Neural cell (in vitro differentiated cells): ENCODE measurements around the gene MVK. TPM values are rescaled to one million over a fixed set of nuclear protein-coding genes. Genes with fewer than 3 reads are reported as not detected.

Experiments used
- H2AFZ ChIP-seq: fragments of 200-600, 300-800 bp; sonication (generic), shearing (Covaris generic); 2 replicates; pipeline ENCODE4 v1.6.0; 2014; ENCODE audit warnings: low read depth, mild to moderate bottlenecking, antibody characterized with exemption, low read length, moderate library complexity
- H3F3A ChIP-seq: fragments of 200-600 bp; shearing (Covaris generic); 2 replicates; pipeline ENCODE4 v1.6.1; 2016; ENCODE audit warnings: mild to moderate bottlenecking, moderate library complexity, mixed read lengths, antibody characterized with exemption, low read length; ENCODE audit not compliant: insufficient read depth, poor library complexity, severe bottlenecking
- H3K27ac ChIP-seq: fragments of 200-600, 300-800 bp; sonication (generic), shearing (Covaris generic); 2 replicates; pipeline ENCODE4 v1.5.1; 2014; ENCODE audit warnings: mild to moderate bottlenecking, low read length, moderate library complexity
- H3K27me3 ChIP-seq: fragments of 300-800, 200-600 bp; sonication (generic), shearing (Covaris generic); 2 replicates; pipeline ENCODE4 v1.6.0; 2014; ENCODE audit warnings: mild to moderate bottlenecking, low read depth, low read length, moderate library complexity; ENCODE audit not compliant: insufficient read depth
- H3K36me3 ChIP-seq: fragments of 300-800, 200-600 bp; sonication (generic), shearing (Covaris generic); 2 replicates; pipeline ENCODE4 v1.5.1; 2014; ENCODE audit warnings: mild to moderate bottlenecking, antibody characterized with exemption, low read length, moderate library complexity; ENCODE audit not compliant: insufficient read depth
- H3K4me2 ChIP-seq: fragments of 300-800, 200-600 bp; sonication (generic), shearing (Covaris generic); 2 replicates; pipeline ENCODE4 v1.6.0; 2014; ENCODE audit warnings: mild to moderate bottlenecking, low read length
- H3K4me3 ChIP-seq: fragments of 300-800, 200-600 bp; sonication (generic), shearing (Covaris generic); 2 replicates; pipeline ENCODE4 v1.5.1; 2014; ENCODE audit warnings: mild to moderate bottlenecking, low read length, moderate library complexity
- H3K79me2 ChIP-seq: fragments of 200-600 bp; shearing (Covaris generic); replicated peaks from 2 replicates; pipeline ENCODE4 v1.6.0; 2014; ENCODE audit warnings: mild to moderate bottlenecking, low read length, moderate library complexity; ENCODE audit not compliant: insufficient read depth
- H3K9ac ChIP-seq: fragments of 300-800, 200-600 bp; sonication (generic), shearing (Covaris generic); 2 replicates; pipeline ENCODE4 v1.6.1; 2016; ENCODE audit warnings: mild to moderate bottlenecking, low read length, mixed read lengths
- H3K9me2 ChIP-seq: fragments of 200-600 bp; shearing (Covaris generic); 2 replicates; pipeline ENCODE4 v1.6.1; 2016; ENCODE audit warnings: mild to moderate bottlenecking, low read length, mixed read lengths; ENCODE audit not compliant: insufficient read depth
- H3K9me3 ChIP-seq: fragments of 200-600, 300-800 bp; sonication (generic), shearing (Covaris generic); 2 replicates; pipeline ENCODE4 v1.6.1; 2016; ENCODE audit warnings: mild to moderate bottlenecking, mixed run types, low read length, moderate library complexity, mixed read lengths
- H4K20me1 ChIP-seq: fragments of 200-600 bp; shearing (Covaris generic); 2 replicates; pipeline ENCODE4 v1.6.1; 2016; ENCODE audit warnings: mild to moderate bottlenecking, mixed run types; ENCODE audit not compliant: insufficient read depth
- EP300 ChIP-seq: fragments of 450-650 bp; conservative IDR thresholded peaks from 2 replicates; pipeline ENCODE4 v1.6.1; 2014; ENCODE audit warnings: antibody characterized with exemption, mild to moderate bottlenecking, moderate library complexity; ENCODE audit not compliant: poor library complexity, severe bottlenecking
- EZH2 ChIP-seq: fragments of 200-600, 300-800 bp; shearing (Covaris generic), sonication (generic); IDR thresholded peaks from 2 replicates; pipeline ENCODE4 v1.6.1; 2014; ENCODE audit warnings: antibody characterized with exemption, low read length, borderline replicate concordance, mild to moderate bottlenecking; ENCODE audit not compliant: insufficient read depth, poor library complexity, severe bottlenecking
- MXI1 ChIP-seq: fragments of 450-650 bp; conservative IDR thresholded peaks from 2 replicates; pipeline ENCODE4 v1.6.1; 2014; ENCODE audit warnings: antibody characterized with exemption, mild to moderate bottlenecking; ENCODE audit not compliant: poor library complexity, severe bottlenecking
- POLR2AphosphoS5 ChIP-seq: IDR thresholded peaks from 2 replicates; pipeline ENCODE4 v1.6.1; 2012
- RAD21 ChIP-seq: fragments of 450-650 bp; conservative IDR thresholded peaks from 2 replicates; pipeline ENCODE4 v1.6.1; 2014; ENCODE audit warnings: antibody characterized with exemption, mild to moderate bottlenecking, moderate library complexity
- SMC3 ChIP-seq: fragments of 450-650 bp; conservative IDR thresholded peaks from 2 replicates; pipeline ENCODE4 v1.6.1; 2014; ENCODE audit warnings: antibody characterized with exemption, mild to moderate bottlenecking, moderate library complexity; ENCODE audit not compliant: poor library complexity
- TAF1 ChIP-seq: IDR thresholded peaks from 2 replicates; pipeline ENCODE4 v1.6.1; 2012; ENCODE audit warnings: low read depth
- polyA plus RNA-seq: library from polyadenylated mRNA; depleted of rRNA; stranded (reverse); fragments of >200 nt; gene quantifications from 2 replicates; pipeline ENCODE4 v1.2.3, GENCODE V29; 2014
- TF ChIP-seq, protein P1 (sequence below): IDR thresholded peaks from 2 replicates; pipeline ENCODE4 v1.6.1; 2012; ENCODE audit warnings: borderline replicate concordance
- TF ChIP-seq, protein P2 (sequence below): fragments of 450-650 bp; IDR thresholded peaks from 2 replicates; pipeline ENCODE4 v1.5.1; 2014; ENCODE audit warnings: antibody characterized with exemption, mild to moderate bottlenecking, moderate library complexity; ENCODE audit not compliant: poor library complexity, severe bottlenecking

Gene MVK
- polyA plus RNA-seq, 1 donor from 2014 or later = 45.7 TPM

DNA sequence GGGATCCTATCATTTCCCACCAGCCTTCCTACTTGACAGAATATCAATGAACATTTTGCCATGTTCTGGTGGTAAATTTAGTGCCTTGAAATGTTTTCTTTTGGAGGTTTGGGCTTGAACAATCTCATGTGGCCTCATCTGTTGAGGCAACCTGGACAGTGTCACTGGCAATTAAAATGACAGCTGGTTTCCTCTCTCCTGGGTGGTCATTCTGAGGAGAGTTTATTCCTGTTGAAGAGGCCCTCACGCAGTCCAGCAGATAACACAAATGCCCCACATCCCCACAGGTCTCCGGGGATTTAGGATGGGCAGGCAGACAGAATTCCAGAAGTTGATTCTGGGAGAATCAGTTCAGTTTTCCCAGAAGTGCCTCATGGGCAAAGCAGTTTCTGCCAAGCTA, 42.2 kb upstream of the MVK start:
- H3K27ac ChIP-seq = no peak overlapping the region
- H3K4me2 ChIP-seq = no peak overlapping the region
- no peaks in the 10 kb centered on the region for H3K9me2 ChIP-seq
- no peak overlapping the region for H3K9ac ChIP-seq
- H3K4me3 ChIP-seq = no peak overlapping the region
- H4K20me1 ChIP-seq = no peaks in the 10 kb centered on the region
- H3F3A ChIP-seq = no peaks in the 10 kb centered on the region
- no peaks in the 10 kb centered on the region for H3K9me3 ChIP-seq
- H3K27me3 ChIP-seq = no peaks in the 10 kb centered on the region
- H3K79me2 ChIP-seq = no peaks in the 10 kb centered on the region
- no peak overlapping the region for H2AFZ ChIP-seq
- no peaks in the 10 kb centered on the region for H3K36me3 ChIP-seq
- TF ChIP-seq RAD21 (no peak), SMC3 (no peak), POLR2AphosphoS5 (no peak)
- TF ChIP-seq, protein P1, sequence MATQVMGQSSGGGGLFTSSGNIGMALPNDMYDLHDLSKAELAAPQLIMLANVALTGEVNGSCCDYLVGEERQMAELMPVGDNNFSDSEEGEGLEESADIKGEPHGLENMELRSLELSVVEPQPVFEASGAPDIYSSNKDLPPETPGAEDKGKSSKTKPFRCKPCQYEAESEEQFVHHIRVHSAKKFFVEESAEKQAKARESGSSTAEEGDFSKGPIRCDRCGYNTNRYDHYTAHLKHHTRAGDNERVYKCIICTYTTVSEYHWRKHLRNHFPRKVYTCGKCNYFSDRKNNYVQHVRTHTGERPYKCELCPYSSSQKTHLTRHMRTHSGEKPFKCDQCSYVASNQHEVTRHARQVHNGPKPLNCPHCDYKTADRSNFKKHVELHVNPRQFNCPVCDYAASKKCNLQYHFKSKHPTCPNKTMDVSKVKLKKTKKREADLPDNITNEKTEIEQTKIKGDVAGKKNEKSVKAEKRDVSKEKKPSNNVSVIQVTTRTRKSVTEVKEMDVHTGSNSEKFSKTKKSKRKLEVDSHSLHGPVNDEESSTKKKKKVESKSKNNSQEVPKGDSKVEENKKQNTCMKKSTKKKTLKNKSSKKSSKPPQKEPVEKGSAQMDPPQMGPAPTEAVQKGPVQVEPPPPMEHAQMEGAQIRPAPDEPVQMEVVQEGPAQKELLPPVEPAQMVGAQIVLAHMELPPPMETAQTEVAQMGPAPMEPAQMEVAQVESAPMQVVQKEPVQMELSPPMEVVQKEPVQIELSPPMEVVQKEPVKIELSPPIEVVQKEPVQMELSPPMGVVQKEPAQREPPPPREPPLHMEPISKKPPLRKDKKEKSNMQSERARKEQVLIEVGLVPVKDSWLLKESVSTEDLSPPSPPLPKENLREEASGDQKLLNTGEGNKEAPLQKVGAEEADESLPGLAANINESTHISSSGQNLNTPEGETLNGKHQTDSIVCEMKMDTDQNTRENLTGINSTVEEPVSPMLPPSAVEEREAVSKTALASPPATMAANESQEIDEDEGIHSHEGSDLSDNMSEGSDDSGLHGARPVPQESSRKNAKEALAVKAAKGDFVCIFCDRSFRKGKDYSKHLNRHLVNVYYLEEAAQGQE = no peak
- TF ChIP-seq, protein P2, sequence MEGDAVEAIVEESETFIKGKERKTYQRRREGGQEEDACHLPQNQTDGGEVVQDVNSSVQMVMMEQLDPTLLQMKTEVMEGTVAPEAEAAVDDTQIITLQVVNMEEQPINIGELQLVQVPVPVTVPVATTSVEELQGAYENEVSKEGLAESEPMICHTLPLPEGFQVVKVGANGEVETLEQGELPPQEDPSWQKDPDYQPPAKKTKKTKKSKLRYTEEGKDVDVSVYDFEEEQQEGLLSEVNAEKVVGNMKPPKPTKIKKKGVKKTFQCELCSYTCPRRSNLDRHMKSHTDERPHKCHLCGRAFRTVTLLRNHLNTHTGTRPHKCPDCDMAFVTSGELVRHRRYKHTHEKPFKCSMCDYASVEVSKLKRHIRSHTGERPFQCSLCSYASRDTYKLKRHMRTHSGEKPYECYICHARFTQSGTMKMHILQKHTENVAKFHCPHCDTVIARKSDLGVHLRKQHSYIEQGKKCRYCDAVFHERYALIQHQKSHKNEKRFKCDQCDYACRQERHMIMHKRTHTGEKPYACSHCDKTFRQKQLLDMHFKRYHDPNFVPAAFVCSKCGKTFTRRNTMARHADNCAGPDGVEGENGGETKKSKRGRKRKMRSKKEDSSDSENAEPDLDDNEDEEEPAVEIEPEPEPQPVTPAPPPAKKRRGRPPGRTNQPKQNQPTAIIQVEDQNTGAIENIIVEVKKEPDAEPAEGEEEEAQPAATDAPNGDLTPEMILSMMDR = no peak

GRCh38 chr12:109532721-109533486, 40.7 kb upstream of the MVK start:
- TF ChIP-seq EP300 = no peak
- no peak for TF ChIP-seq RAD21
- TF ChIP-seq POLR2AphosphoS5 = no peak
- TF ChIP-seq, protein P1 = no peak
- no peak for TF ChIP-seq EZH2
- TF ChIP-seq TAF1 = no peak
- TF ChIP-seq, protein P2 = no peak
- no peak for TF ChIP-seq SMC3
- no peak for TF ChIP-seq MXI1
- Histone ChIP-seq H3K79me2 (no peaks in the 10 kb centered on the region), H3K4me2 (no peak overlapping the region), H3K36me3 (no peaks in the 10 kb centered on the region), H3K4me3 (no peak overlapping the region), H3K27me3 (no peaks in the 10 kb centered on the region), H3K27ac (no peak overlapping the region), H3K9me2 (no peaks in the 10 kb centered on the region), H4K20me1 (no peaks in the 10 kb centered on the region), H3K9me3 (no peaks in the 10 kb centered on the region), H3K9ac (no peak overlapping the region), H3F3A (no peaks in the 10 kb centered on the region), H2AFZ (no peak overlapping the region)
